ENCODE measurements around the gene MS4A6E.
A peak's percentile ranks its signal among the peaks of the same experiment; 100 is the strongest.
"Not testable (repeated sequence)": the region's sequence is repeated elsewhere in the genome, so short reads cannot be mapped to it uniquely, and the experiment has no call there.

Gene MS4A6E

GRCh38 chr11:60336767-60337391, 9.8 kb downstream of the MS4A6E start:
- DNase-seq (ENCODE audit: low read depth in 3 of 3), result no peak

DNA sequence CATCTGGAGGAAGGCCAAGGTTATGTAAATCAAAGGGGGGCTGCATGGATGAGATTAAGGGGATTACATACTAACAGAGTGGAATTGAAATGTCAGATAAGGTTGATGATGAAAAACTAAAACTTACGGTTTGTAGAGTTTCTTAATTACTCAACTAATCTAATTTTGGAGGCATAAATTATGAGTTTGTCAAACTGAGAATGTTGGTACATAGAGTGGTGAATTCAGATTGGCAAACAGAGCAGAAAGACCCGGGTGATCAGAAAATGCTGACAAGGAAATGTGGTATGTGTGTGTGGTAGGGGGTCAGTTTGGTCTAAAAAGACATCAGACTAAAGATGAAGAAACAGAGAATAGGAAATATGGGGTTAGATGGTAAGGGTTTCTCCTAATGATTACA, 11.0 kb downstream of the MS4A6E start:
- no peak for DNase-seq (ENCODE audit: low read depth in 3 of 3)

- DNase-seq (ENCODE audit: low read depth in 3 of 3), result no peak
Measured at GRCh38 chr11:60339356-60339755, 12.3 kb downstream of the MS4A6E start.

- DNase-seq (ENCODE audit: low read depth in 3 of 3), result no peak
Measured at GRCh38 chr11:60343094-60343704, 16.1 kb downstream of the MS4A6E start.

GRCh38 chr11:60344146-60344545, 17.1 kb downstream of the MS4A6E start:
- no peak for DNase-seq (ENCODE audit: low read depth in 3 of 3)

GRCh38 chr11:60345489-60345888, 18.4 kb downstream of the MS4A6E start:
- no peak for DNase-seq (ENCODE audit: low read depth in 3 of 3)

DNA sequence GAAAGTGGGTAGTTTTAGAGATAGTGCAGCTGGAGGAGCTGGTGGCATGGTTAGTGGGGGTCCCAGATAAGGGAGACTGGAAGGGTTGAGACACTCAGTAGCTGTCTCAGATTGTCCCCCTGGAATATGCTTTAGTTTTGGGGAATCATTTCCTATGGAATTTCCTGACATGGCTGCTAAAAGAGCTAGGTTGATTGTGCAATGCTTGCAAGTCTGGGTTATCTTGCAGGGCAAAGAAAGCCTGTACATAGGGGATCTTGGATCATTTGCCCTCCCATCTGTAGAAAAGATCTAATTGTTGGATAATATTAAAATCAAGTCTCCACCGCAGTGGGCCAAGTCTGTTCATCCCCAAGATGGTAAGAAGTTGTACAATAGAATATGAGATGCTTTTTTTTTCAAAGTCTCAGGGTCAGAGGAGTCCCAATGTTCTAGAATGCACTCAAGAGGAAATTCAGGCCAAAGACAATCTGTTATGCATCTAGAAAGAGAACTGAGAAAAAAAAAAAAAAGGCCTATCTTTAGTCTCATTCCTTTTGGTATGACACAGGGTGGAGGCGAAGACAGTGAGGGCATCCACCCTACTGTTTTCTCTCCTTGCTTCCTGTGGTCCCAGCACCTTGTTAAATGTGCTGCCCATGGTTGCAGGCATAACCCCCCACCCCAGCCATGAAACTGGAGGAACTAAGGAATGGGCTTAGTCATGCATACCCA, 20.2 kb downstream of the MS4A6E start:
- no peak for DNase-seq (ENCODE audit: low read depth in 3 of 3)

DNA sequence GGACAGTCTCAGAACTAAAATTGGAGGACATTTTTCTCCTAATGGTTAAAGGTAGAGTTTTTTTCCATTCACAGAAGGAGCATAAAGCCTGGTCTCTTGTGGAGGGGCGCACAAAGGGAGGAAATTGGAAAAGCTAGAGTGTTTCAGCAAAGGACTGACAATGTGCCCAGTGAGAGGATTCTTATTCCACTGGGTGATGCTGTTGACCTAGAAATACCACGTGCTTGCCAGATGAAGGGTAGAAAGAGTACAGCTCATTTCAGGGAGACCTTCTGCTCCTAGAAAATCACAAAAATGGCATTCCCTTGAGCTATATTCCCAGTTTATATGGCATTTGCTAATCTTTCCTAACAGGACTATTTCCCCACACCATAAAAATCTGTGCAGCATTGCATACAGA, 21.1 kb downstream of the MS4A6E start:
- DNase-seq (ENCODE audit: low read depth in 3 of 3), result no peak

- no peak for DNase-seq (ENCODE audit: low read depth in 3 of 3)
Measured at GRCh38 chr11:60349990-60350389, 22.9 kb downstream of the MS4A6E start.

DNA sequence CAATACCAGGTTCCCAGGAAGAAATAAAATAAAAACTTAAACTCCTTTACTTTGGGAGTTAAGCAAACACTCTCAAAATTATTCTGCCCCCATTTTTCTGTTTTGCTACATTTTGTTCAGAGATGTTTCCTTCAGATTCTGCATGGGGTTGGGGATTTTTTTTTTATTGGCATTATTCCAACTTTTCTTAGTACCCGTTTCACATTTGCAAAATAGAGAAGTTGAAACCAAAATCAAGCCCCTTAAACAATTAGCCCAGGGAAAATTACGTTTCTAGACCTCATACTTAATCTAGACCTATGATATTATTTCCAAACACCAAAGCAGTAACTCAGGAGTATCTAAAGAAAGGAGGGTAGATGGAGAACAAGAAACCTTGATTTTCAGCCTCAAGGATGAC, 30.7 kb downstream of the MS4A6E start:
- no peak for DNase-seq (ENCODE audit: low read depth in 3 of 3)

- DNase-seq (ENCODE audit: low read depth in 3 of 3), result no peak
Measured at GRCh38 chr11:60360621-60361020, 33.6 kb downstream of the MS4A6E start.

DNA sequence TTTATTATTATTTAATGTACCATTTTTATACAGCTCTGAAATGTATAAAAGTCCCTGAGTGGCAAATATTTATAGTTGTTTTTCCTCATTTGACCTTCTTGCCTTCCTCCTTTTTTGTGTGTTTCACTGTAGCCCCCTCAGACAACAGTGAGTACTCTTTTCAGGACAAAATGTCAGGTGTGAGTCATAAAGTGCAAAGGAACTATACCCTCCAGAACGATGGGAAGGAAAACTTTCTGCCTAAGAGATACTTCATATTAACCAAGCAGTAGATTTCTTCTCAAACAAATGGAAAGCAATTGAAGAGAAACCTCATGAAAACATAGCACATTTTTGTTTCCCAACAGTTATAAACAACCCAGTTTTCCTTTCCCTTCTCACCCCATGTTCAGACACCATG, 35.2 kb downstream of the MS4A6E start:
- DNase-seq (ENCODE audit: low read depth in 3 of 3), result no peak

GRCh38 chr11:60363542-60364470, 36.8 kb downstream of the MS4A6E start:
- DNase-seq (ENCODE audit: low read depth in 3 of 3), result peak; percentile 6 to 24 (median 18)

- not testable (repeated sequence) for DNase-seq (ENCODE audit: low read depth in 3 of 3)
Measured at GRCh38 chr11:60366262-60366904, 39.3 kb downstream of the MS4A6E start.

- DNase-seq (ENCODE audit: low read depth in 3 of 3), result no peak
Measured at GRCh38 chr11:60367009-60367408, 40.0 kb downstream of the MS4A6E start.

GRCh38 chr11:60367896-60368295, 40.8 kb downstream of the MS4A6E start:
- DNase-seq (ENCODE audit: low read depth in 3 of 3), result no peak

DNA sequence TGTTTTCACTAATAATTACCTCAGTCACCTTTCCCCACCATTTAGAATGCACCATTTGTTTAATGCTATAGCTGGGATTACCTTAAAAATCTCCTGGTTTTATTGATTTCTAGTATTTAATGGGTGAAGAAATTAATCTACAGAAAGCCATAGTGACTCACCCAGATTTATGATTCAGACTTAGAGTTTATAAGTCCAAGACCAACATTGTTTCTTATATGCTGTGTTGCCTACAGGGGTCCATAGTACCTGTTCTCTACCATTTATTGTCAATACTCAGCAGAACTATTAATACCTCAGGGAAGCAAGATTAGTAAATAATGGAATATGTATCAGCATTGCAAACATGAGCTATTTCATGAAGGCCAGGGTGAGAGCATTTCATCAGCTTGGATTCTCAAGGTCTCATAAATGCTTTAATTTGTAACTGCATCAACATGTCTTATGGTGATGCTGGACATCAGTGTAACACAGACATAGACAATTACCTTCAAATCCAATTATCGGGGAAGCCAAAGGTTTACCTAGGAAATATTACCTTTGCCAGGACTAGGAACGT, 43.3 kb downstream of the MS4A6E start:
- DNase-seq (ENCODE audit: low read depth in 3 of 3), result no peak

DNA sequence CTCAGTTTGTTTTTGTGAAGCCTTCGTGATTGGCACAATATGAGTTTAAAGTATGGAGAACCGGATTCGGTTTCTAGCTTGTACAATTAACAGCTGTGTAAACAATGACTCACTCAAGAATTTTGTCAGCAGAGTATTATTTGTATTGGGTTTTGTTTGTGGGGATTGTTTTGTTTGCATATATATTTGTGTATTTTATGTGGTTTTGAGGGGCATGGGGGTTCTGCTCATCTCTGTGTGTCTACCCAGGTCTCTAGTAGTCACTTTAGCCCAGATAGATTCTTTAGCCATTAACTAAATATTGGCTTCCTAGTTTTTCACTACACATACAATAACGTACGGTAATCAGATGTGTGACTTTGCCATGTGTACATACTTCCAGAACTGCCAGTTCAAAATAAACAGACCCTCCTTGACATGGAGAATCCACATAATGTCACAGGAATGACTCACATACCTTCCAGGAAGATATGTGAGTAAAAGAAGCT, 43.8 kb downstream of the MS4A6E start:
- DNase-seq (ENCODE audit: low read depth in 3 of 3), result no peak

- DNase-seq (ENCODE audit: low read depth in 3 of 3), result no peak
Measured at GRCh38 chr11:60371386-60371785, 44.3 kb downstream of the MS4A6E start.

DNA sequence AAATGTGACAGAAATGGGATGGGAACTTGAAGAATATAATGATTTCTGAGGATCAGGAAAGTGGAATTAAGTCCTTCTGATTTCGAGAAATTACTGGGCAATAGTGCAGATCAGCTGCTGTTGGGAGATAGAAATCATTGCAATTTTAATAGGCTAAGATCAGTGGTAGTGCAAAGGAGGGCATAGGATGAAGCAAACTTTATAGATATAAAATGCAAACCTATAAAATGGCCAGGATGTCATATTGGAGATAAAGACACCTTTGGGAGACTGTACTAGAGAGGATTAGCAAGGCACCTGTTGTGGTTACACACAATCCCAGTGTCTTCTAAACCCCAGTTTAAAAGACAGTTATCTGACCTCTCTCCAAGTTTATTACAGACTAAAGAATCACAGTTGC, 44.8 kb downstream of the MS4A6E start:
- no peak for DNase-seq (ENCODE audit: low read depth in 3 of 3)

DNA sequence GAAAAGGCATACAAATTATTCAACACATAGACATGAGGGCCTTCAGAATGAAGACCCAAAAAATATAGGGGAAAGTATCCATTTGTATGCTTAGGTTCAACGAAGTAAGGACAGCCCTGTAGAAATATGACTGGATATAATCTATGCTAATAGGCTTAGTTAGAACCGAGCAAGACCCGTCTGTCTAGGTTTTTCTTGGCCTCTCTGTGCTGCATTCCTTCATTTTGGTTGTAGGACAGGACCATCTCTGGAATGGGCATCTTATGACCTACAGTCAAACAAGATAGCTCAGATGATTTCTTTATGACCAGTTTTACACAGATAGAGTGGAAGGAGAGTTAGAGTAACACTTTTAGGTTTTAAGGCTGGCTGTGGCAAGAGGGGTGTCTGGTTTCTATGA, 45.7 kb downstream of the MS4A6E start:
- DNase-seq (ENCODE audit: low read depth in 3 of 3), result no peak
